ENCODE measurements around the gene AMPH.
"Not testable (repeated sequence)": the region's sequence is repeated elsewhere in the genome, so short reads cannot be mapped to it uniquely, and the experiment has no call there.

AMPH gene

DNA sequence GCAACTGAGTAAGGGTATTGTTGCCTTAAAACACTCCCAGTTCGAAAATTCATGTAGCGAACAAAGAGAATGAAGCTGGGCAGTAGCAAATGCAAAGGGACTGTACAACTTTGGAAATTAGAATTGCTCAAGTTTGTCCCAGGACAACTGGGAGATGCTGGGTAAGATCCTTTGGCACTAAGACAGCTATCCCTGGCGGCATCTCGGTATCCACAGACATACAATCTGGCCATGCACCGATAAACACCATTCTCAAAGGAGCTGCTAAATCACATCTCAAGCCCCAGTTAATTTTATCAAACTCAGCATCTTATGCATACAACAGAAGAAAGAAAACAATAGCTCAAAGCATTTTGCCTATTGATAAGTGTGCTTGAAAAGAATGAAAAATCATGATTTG is 177.3 kb downstream of the AMPH start:
- DNase-seq, result no peak

DNA sequence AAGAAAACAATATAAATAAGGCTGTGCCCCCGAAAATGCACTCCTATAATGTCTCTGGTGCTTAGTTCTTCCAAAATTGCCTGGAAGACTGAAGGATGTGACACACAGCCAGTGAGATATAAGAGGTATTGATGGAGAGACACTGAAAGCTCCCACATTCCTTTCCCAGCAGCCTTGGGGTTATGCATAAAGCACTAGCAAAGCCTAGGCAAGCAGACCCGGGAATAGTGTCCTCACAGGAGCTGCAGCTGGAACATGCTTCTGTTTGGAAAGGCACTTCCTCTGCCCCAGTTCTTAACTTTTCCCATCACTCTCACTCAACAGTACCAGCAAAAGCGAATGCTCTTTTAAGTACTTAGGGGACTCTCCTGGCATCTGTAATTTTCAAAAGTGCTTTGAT is 178.0 kb downstream of the AMPH start:
- DNase-seq, result no peak

DNA sequence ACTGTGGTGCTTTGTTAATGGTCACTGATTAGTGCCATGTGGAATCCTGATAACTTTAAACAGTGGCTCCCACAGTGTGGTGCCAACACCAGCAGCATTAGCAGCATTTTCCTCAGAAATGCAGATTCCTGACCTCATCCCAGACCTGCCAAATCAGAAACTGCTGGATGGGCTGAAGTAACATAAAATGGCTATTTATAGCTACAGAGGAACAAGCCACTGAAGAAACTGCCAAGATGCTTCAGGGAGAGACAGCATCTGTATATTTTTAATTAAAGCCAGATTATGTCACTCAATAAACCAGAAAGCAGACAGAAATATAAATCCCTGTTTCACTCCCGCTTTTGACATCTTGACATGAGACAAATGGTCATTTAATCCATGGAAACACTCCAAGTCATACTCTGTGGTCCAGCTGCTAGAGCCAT is 178.5 kb downstream of the AMPH start:
- DNase-seq, result no peak

DNA sequence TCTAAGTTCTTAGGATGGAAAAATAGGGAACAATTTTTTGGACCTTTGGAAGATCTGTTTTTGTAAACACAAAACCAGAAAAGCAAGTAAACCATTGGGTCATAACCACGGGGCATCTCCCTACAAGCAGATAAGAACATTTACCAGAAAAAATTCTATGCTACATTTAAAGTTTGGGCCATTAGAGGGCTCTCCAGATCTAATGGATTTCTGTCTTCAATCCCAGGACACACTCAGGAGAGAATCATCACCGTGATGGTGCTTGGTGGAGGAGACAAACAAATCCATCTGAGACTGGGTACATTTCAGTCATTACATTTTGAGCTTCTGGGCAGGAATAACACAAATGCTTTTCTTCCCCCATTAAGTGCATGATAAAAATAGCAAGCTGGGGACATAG is 179.3 kb downstream of the AMPH start:
- no peak for DNase-seq

DNA sequence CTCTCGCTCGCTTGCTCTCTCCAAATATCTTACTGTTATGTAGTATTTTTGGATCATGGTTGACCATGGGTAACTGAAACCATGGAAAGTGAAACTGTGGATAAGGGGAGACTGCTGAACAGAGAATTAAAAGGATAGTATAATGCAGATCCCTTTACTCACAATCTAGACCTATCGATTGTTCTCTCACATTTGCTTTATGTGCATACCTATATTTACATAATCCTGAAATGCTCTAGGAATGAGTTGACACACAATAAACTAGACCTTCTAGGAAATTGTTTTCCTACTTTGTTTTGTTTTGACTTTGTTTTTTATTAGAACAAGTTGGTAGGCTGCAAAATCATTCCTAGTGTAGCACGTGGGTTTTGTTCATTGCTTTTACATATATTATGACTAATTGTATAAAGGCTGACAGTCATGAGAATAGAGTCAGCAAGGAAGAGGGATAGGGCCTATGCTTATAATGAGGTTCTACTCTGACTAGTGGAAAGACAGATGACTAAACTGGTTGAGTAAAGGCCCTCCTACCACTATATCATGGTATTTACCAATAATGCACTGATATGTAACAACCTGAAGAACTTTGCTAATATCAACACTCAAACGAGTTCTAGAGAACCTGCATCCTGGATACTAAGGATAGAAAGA is 182.5 kb downstream of the AMPH start:
- no peak for DNase-seq

DNA sequence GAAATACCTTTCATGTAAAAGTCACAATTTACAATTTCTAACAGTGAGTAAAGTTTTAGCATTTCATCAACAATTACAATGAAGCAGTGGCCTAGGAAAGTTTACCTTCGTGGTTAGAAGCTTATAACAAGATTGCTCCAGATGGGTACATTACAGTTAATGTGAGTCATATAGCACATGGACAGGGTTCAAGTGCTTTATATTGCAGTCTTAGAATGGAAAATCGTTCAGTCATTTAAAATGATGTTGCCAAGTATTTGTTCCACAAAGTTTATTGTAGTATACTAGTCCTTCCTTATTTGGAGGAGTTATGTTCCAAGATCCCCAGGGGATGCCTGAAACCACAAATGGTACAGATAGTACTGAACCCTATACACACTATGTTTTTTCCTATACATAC is 183.1 kb downstream of the AMPH start:
- DNase-seq, result no peak

DNA sequence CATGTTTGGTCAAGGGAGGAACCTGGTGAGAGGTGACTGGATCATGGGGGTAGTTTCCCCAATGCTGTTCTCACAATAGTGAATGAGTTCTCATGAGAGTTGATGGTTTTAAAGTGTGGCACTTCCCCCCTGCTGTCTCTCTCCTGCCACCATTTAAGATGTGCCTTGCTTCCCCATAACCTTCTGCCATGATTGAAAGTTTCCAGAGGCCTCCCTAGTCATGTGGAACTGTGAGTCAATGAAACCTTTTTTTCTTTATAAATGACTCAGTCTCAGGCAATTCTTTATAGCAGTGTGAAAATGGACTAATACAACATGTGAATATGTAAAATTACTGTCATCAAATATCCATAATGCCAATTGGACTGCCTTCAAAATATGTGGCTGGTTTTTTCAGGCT is 192.2 kb downstream of the AMPH start:
- DNase-seq, result no peak

DNA sequence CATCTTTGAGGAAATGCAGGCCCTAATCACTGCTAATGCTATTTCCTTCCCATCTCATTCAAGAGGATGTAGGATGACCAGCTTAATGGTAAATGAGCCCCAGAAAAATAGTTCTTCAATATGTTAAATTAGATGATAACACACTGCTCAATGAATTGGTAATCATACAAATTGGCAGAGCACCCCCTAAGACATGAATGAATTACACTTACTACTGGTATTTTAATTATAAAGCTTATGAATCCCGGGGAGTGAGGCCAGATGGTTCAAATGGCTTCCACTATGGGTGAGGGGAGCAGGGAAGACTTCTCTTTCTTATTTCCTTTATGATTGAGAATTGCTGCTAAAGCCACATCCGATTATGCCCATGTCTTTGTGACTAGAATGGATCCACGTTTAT is 198.5 kb downstream of the AMPH start:
- DNase-seq, result no peak

DNA sequence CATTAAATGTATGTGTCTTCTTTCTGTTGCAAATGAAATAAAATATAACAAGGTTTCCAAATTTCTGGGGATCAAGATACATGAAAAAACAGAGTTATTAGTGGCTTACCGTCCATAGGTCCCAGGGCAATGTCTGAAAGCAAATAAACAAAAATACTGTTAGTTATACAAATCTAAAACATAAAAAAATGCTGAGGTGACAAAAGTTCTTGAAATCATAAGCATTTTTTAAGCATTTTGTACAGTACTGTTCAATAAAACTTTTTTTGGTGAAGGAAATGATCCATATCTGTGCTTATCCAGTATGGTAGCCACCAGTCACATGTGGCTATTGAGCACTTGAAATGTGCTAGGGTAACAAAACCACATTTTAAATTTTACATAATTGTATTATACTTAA is 199.1 kb downstream of the AMPH start:
- DNase-seq, result no peak

DNA sequence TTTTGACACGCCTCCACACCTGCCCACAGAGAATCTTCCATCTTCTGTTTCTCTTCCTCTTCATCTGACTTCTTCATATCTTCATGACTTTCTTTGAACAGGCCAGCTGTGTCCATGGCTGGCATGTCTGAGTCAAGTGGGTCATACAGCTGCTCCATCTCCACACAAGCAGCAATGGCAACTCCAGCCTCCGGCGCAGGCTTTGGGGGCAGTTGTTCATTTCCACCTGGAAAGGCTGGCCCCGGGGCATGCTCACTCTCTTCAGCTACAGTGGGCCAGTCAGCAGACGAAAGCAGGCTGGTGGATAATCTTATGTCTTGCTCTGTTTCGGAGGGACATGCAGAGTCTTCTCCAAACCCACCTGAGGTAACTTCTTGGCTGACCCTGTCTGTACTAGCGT is 202.1 kb downstream of the AMPH start:
- DNase-seq, result no peak

DNA sequence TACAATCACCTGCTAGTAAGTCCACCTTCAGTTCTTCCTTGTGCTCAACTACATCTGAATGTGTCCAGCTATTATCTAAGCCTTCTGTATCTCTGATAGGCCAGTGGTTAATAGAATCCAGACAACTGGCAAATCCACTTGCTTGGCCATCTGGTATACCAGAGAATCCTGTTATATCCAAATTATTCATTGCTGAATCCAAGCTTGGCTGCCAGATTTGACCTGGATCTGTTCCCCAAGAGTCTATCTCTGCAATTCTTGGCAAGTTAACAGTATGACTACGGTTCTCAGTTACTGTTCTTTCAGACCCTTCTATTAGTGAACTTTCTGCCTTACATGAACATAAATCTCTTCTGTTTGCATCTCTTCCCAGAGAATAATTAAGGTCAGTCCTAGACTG is 203.1 kb downstream of the AMPH start:
- DNase-seq, result no peak

DNA sequence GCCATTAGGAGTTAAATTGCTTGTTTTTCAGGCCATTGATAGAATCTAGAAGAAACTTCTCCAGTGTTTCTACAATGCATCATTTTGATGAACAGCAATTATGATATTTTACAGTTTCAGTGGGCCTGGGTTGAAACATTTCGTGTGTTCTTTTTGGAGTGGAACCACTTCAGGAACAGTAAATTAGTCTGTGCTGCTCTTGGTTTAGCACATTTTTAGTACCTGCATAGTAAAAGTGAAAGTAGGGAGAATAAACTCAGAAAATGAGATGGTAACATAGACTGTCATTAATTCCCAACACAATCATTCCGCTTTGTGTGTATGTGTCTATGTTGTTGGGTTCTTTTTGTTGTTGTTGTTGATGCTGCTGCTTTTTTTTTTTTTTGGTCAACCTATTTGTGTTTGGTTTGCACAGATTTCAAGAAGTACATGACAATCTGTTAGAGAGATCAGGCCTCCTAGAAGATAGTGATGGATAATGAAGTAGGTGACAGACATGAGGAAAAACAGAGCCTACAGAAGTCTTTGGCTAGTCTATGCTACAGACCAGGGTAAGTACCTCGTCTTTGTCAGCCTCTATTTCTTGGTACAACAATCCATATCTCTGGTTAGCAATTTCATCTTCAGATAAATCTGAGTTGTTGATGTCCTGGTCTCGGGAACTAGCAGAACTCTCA is 203.8 kb downstream of the AMPH start:
- DNase-seq, result no peak

DNA sequence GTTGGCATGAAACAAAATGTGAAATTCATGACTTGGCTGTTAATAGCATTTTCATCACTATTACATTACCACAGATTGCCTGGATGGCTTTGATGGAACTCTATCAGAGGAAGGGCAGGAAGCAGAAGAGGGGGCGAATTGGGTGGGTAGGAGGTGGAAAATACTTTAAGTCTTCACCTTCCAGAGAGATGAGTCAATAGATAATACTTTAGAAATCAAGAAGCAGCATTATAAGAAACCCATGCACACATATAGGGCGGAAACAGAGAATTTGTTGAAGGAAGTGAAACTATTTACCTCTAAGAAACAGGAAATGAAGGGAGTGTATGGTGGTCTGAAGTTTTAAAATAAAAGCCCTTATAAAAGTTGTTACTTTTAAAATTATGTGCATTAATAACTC is 205.7 kb downstream of the AMPH start:
- no peak for DNase-seq

DNA sequence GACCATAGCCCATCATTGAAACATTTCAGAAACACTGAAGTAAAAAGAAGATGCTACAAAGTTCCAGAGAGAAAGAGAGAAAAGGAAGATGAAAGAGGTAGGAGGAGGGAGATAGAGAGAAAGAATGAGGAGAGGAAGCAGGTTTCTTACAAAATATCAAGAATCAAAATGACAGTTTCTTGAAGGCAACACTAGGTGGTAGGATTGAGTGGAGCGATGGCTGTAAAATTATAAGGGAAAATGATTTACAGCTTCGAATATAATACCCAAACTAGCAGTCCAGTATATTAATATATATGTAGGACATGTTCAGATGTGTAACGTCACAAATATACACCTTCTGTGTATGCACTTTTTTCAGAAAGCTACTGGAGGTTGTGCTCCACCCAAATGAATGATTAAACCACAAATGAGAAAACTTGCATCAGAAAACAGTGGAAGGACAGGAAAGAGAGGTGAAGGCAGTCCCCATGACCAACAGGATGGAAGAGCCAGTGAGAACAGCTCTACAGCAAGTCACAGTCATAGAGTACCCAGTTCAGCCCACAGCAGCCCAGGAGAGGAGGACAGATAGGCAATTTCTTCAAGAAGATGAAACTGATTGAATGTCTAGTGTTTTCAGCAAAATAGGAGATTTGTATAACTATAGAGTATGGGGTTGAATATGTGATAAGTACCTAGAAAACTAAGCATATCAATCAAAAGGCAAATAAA is 206.3 kb downstream of the AMPH start:
- no peak for DNase-seq

DNA sequence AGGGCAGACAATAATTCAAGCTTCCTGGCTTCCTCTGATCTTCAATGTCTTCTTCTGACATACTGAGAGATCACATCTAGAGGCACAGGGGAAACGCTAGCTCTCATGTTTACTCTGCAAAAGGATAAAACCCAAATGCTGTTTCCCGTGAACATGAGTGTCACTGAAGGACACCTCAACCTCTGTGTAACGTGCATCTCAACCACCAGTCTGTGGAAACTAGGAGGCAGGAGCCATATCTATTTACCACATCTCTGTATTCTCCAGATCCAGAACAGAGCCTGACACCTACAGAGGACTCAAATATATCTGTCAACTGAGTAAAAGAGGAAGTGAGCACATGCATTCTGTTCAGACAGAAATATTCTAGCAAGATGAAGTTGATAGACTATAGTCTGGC is 217.4 kb downstream of the AMPH start:
- DNase-seq, result no peak

DNA sequence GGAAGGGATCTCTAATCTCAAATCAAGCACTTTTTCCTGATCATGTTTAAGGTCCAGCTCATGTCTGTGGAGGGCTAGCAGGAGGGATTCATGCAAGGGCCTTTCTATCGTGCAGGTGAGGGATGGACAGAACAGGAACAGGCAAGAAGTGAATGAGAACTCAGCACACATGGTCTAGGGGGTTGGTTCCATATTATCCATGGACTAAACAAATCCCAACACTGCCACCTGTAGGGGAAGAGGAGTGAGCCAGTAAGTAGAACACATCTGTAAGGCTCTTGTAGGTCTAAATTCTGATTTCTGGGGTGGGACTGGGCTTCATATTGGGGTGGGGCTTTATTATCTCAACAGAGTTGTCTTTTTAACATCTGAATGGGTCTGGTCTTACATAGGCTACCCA is 219.8 kb downstream of the AMPH start:
- no peak for DNase-seq

DNA sequence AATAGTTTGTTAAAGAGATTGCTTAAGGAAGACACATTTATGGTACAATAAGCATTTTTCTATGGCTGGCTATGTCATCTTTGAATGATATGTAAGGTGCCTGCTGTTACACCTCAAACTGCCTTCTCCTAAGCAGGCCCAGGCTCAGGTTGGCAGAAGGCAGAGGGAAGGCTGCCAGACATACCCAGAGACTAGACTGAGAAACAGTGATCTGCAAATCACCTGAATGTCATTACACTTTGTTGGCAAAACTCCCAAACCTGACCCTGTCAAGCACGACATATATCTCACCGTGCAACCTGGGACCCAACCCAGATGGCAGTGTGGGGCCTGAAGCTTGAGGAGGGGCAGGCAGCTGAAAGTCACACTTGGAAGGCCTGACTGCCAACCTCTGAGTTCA is 221.1 kb downstream of the AMPH start:
- DNase-seq, result no peak

DNA sequence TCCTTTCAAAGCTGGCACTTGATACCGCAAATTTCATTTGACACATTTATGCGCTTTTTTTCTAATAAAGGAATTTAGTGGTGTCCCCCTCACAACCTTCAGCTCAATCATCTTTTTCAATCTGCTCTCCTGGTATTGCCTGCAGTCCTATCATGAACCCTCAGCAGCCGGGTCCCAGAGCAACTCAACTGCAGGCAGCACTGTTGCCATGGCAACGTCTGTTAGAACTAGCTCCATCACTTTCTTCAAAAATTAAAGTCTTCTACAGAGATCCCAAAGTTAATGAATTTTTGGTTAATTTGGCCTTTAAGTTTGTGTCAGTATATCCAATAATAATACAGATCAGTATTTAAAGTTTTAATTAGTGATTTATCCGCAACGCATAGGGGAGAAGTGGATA is 221.6 kb downstream of the AMPH start:
- no peak for DNase-seq

DNA sequence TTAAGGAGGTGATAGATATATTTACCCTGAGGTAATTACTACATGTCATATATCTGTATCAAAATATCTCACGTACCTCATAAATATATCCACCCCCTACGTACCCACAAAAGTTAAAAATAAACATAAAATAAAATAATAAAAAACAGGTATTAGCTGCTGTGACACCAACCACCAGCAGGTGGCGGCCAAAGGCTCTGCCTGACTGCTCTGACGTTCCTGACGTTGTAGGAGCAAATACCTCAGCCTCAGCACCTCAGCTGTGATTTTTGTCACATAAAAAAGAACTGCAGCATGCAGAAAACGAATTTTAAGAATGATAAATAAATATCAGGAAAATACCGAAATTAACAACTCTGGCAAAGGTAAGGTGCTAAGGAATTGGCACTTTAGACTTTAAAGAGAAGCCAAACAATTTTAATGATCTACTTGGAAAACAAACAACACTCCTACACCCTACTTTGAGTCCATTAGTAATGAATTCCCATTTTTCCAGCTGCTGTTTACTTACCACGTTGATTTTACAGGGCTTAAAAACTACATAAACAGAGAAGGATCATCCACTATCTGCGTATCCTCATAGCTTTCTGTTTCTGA is 232.3 kb downstream of the AMPH start:
- peak; percentile 52 for DNase-seq

DNA sequence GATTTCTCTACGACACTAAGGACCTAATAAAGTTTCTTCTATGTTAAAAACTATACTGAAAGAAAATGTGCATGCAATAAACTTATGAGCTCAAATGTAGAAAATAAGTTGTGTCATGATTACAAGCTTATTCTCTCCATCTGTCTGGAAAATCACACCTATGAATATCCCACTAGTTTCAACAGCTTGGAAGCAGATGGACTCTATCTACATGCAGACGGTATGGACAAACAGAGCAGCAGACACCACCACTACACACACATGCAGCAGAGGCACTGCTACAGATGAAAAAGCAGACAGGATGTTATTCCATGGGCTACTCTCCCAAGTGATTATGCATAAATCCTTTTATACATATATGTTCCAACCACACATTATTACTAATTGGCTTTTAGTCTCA is 234.3 kb downstream of the AMPH start:
- DNase-seq, result no peak

DNA sequence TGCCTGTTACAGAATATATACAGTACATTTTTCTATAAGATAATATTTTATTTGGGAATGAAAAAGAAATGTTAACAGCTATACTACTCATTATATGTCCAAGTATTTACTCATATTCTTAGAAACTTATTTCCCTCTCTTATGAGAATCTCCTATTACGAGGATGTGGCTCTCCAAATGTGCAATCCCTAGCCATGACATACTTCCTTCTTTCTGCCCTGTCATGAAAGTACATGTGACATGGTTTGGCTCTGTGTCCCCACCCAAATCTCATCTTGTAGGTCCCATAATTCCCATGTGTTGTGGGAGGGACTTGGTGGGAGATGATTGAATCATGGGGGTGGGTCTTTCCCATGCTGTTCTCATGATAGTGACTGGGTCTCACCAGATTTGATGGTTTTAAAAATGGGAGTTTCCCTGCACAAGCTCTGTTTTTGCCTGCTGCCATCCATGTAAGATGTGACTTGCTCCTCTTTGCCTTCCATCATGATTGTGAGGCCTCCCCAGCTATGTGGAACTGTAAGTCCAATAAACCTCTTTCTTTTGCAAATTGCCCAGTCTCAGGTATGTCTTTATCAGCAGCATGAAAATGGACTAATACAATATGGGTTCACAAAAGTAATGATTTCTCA is 235.1 kb downstream of the AMPH start:
- not testable (repeated sequence) for DNase-seq

DNA sequence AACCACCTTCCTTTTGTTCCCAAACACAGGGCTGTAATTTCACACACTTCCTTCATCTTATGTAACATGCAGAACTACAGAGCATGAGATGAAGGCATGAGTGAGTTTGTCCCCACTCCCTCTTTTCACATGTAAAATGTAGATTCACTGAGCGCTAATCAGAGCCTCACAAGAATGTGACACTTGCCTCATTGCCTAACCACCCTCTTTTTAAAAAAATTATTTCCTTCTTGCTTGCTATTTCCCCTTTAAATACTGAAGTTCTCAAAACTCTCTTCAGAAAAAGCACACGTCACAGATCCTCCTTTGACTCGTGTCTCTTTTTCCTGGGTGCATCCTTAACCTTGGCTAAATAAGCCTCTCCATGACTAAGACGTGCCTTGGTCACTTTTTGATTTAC is 236.5 kb downstream of the AMPH start:
- no peak for DNase-seq

DNA sequence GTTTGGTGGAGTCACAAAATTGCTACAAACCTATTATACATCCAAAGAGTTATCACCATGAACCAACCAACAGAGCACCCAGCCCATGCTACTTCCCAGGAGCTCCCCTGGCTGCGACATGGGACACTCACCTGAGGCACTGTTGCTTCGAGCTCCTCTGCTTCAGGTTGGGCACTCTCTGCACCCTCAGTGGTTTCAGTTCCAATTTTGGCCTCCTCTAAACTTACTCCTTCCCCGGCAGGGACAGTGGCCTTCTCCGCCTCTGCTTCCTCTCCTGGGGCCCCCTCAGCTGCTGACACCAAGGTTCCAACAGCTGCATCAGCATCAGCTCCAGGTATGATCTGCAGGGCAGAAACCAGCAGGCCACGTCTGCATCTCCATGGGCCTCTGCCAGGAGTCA is 237.3 kb downstream of the AMPH start:
- no peak for DNase-seq

DNA sequence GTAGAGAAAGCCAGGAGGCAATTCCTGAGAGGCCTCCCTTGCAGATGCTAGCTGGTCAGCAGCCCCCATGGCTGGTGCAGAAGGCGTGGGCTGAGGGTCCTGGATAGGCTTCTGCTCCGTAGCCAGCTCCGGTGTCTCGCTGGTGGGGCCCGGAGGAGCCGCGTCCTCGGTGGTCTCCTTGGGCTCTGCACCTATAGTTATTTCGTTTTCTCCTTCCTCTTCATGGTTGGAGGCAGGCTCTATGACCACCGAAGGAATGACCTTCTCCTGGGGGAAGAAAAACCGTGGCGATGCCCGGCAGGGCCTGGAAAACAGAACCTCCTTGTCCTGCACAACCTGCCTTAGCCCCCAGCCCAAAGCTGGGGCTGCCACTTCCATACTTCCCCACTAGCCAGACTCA is 239.4 kb downstream of the AMPH start:
- no peak for DNase-seq
